ENCODE results near the gene PSG2. TPM values are rescaled to one million over a fixed set of nuclear protein-coding genes. Genes with fewer than 3 reads are reported as not detected.

Gene PSG2
- not detected in 2 replicates for total RNA-seq

DNA sequence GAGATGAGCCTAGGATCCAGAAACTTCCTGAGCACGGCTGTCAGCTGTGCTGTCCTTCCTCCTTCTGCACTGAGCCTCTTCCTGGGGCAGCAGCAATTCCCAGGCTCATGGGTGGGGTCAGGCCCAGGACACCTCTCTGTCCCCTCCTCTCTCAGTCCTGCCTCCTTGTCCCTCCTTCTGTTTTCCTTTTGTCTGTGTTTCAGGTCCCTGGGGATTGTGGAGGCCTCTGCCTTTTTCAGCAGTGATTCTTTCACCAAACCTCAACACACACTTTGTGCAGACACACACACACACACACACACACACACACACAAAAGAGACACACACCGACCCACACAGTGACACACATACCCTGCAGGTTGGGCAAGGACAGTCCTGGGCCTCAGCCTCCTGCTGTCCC lies at the start of gene PSG2:
TSS of gene PSG2 (minus strand) at position 101 of the 400 bp plus-strand sequence. CDS start 132 bp downstream, outside the sequence.

GRCh38 chr19:43026369-43026768 lies 56.1 kb downstream of the PSG2 start, which contains the start of gene PSG11:
TSS of gene PSG11 (minus strand) at chr19:43026469. CDS start at chr19:43026372, 97 bp downstream.

Other genes starting within 250 kb of the PSG2 start
- gene PSG1, start 203.0 kb downstream of the PSG2 start, total RNA-seq = 0.33 and 0.48 TPM in 2 replicates
- gene PSG6, start 164.8 kb downstream of the PSG2 start, total RNA-seq = under 0.01 TPM in 1 of 2 replicates, not detected in the other
- gene PSG7, start 145.5 kb downstream of the PSG2 start, total RNA-seq = not detected in 2 replicates
- gene PSG11, start 56.2 kb downstream of the PSG2 start, total RNA-seq = not detected in 2 replicates
- 0.10 TPM in 1 of 2 replicates, not detected in the other for gene PSG5, start 103.8 kb upstream of the PSG2 start, total RNA-seq
- 0.19 and 0.65 TPM in 2 replicates for gene PSG4, start 122.9 kb upstream of the PSG2 start, total RNA-seq
- not detected in 2 replicates for gene PSG9, start 186.8 kb upstream of the PSG2 start, total RNA-seq

Data from vein endothelial cell (primary cell).